Stimulated activated CD4-positive, alpha-beta T cell treated with anti-CD3 and anti-CD28 coated beads, Interleukin-2, amount 100 ng/mL, for 4 hours (primary cell): ENCODE results near the gene HNRNPDL.
A peak's percentile ranks its signal among the peaks of the same experiment; 100 is the strongest.
"Not testable (repeated sequence)": the region's sequence is repeated elsewhere in the genome, so short reads cannot be mapped to it uniquely, and the experiment has no call there.

Experiments used
- DNase-seq: peaks from one replicate; pipeline ENCODE4 v3.0.0-alpha.2; 2020; ENCODE audit warnings: low read depth

Gene HNRNPDL

GRCh38 chr4:82430193-82430963 lies at the start of gene HNRNPDL, which contains the start of gene ENOPH1:
HNRNPDL (minus strand) TSS chr4:82430462; CDS start chr4:82429690, 772 bp downstream.
ENOPH1 (plus strand) TSS chr4:82430590; CDS start chr4:82430830, 240 bp downstream.
- peak; percentile 99 for DNase-seq

GRCh38 chr4:82479562-82479961 lies 49.3 kb upstream of the HNRNPDL start:
- DNase-seq = no peak

- DNase-seq = not testable (repeated sequence)
These were observed 47.2 kb upstream of the HNRNPDL start for GRCh38 chr4:82477469-82477868.

- DNase-seq = not testable (repeated sequence)
These were observed 45.7 kb upstream of the HNRNPDL start for GRCh38 chr4:82475931-82476330.

- no peak for DNase-seq
These were observed 43.4 kb upstream of the HNRNPDL start for GRCh38 chr4:82473621-82474164.

GRCh38 chr4:82473080-82473479 lies 42.8 kb upstream of the HNRNPDL start:
- DNase-seq = not testable (repeated sequence)

- DNase-seq = no peak
These were observed 39.6 kb upstream of the HNRNPDL start for GRCh38 chr4:82469791-82470345.

- DNase-seq = no peak
These were observed 37.2 kb upstream of the HNRNPDL start for GRCh38 chr4:82467471-82467870.

- DNase-seq = no peak
These were observed 33.0 kb upstream of the HNRNPDL start for GRCh38 chr4:82463221-82463620.

GRCh38 chr4:82462415-82462831 lies 32.2 kb upstream of the HNRNPDL start:
- peak; percentile 76 for DNase-seq

GRCh38 chr4:82461710-82462109 lies 31.4 kb upstream of the HNRNPDL start:
- no peak for DNase-seq

- DNase-seq = no peak
These were observed 28.5 kb upstream of the HNRNPDL start for GRCh38 chr4:82458729-82459128.

GRCh38 chr4:82457266-82457665 lies 27.0 kb upstream of the HNRNPDL start:
- DNase-seq = no peak

GRCh38 chr4:82452026-82452425 lies 21.8 kb upstream of the HNRNPDL start:
- DNase-seq = no peak

- no peak for DNase-seq
These were observed 20.9 kb upstream of the HNRNPDL start for GRCh38 chr4:82450966-82451755.

- no peak for DNase-seq
These were observed 17.6 kb upstream of the HNRNPDL start for GRCh38 chr4:82447886-82448285.

GRCh38 chr4:82439088-82439487 lies 8.8 kb upstream of the HNRNPDL start:
- DNase-seq = no peak

GRCh38 chr4:82437285-82438005 lies 7.2 kb upstream of the HNRNPDL start:
- no peak for DNase-seq

GRCh38 chr4:82436780-82437179 lies 6.5 kb upstream of the HNRNPDL start:
- DNase-seq = no peak

- DNase-seq = no peak
These were observed 5.9 kb upstream of the HNRNPDL start for GRCh38 chr4:82436130-82436529.

GRCh38 chr4:82434949-82435348 lies 4.7 kb upstream of the HNRNPDL start:
- DNase-seq = no peak

GRCh38 chr4:82433791-82434190 lies 3.5 kb upstream of the HNRNPDL start:
- DNase-seq = no peak
